NCI-H1105 treated with DMSO at 0.1 percent for 48 hours (cell line): ENCODE data around the gene C1orf122.
"Not testable (repeated sequence)": the region's sequence is repeated elsewhere in the genome, so short reads cannot be mapped to it uniquely, and the experiment has no call there.

ENCODE experiments used
- DNase-seq: peaks from one replicate; lab custom pipeline; 2025; lab: John Stamatoyannopoulos, UW

C1orf122 gene

DNA sequence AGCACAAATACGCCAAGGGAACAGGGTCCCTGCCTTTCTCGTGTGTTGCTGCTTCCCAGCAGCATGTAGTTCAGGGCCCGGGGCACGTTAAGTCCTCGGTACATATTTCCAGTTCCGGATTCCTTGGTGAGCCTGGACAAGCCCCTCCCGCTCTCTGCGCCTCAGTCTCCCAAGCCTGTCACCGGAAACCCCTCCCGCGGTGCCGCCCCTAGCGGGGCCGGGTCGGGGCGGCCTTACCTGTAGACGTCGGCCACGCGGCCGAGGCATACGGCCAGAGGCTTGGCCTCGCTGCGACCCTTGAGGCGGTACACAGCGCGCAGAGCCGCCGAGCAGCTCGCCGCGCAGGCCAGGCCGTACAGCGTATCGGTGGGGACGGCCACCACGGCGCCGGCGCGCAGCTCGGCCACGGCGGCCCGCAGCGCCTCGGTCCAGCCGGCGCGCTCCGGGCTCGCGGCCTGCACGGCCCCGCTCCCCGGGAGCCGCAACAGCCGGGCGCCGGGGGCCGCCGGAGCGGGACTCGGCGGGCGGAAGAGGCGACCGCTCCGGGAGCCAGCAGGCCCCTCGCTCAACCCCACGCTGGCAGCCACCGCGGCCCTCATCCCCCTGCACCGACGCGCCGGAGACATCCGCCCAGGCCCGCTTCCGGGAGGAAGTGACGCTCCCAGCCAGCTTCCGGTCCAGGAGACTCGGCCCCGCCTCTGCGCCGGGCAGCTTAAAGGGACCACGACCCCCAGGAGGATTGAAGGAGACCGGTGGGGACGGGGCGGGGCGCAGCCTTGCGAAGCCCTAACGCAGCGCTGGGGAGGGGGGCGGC is at the start of gene C1orf122, which contains the start of gene YRDC:
C1orf122 (plus strand) TSS at position 236 of the 814 bp plus-strand sequence. CDS start 615 bp downstream, outside the sequence.
YRDC (minus strand) TSS at position 654 of the 814 bp plus-strand sequence; CDS start at position 626, 28 bp downstream.
- peak; percentile 92 for DNase-seq

- no peak for DNase-seq
Measured at GRCh38 chr1:37759451-37759850, 48.1 kb upstream of the C1orf122 start.

GRCh38 chr1:37761416-37762095 is 46.0 kb upstream of the C1orf122 start:
- no peak for DNase-seq

- no peak for DNase-seq
Measured at GRCh38 chr1:37762516-37762915, 45.1 kb upstream of the C1orf122 start.

DNA sequence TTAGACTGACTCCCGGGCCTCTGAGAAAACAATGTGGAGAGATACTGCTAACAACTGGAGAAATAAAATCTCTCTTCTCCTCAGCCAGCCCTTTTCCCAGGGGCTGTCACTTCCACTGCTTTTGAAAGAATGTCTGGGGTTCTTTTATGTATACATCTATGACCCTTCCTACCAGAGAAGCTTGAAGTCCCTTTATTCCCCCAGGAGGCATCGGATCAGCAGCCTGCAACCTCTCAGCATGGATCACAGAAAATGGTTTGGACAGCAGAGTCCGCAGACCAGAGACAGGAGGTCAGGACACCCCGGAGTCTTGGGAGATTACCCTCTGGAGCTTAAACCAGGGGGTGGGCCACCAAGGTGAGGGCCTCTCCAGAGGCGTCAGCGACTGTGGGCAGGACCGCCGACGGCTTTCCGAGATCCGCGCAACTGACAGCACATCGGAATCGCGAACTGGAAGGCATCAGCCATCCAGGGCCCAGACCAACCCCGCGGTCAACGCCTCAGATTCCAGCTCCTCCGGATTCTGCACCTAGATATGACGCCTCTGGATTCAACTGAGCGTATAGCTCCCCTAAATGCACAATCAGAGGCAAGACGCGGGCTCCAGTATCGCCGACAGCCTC is 43.7 kb upstream of the C1orf122 start:
- no peak for DNase-seq

DNA sequence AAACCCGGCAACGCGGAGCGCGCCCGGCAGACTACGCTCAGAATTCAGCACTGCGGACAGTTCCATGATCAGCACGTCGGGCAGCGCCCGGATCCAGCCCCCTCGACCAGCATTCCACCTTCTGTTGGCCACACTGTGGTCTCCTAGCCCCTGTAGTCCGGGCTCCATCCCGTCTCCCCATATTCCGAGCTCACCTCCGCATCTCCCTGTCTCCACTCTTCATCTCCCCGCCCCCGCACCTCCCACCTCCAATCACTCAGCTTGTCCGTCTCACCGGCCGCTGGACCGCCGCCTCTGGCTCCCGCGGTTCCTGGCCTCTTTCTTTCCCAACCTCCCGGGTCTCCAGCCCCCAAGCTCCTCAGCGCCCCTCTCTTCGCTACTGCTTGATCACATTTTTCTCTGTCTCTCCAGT is 43.2 kb upstream of the C1orf122 start:
- no peak for DNase-seq

DNA sequence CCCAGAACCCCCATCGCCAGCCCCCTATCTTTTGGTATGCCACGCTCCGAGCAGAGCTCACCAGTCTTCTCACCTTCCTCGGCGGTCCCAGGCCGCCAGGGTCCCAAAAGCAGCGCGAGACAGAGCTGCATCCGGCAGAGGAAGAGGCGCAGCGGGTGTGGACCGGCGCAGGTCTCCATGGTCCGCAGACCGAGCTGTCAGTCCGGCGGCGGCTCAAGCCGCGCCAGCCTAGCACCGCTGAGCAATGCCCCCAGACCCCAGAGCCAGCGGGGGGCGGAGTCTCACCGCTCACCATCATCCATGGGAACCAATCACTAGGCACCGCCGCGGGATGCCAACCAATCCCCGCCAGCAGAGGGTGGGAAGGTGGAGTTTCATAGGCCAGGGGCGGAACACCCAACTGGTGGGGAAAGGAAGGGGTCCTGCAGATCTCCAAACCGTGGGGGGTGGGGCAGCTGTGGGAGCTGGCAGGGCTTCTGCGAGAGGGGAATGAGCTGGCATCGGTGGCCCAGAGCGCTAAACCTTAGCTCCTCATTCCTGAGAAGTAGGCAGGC is 42.6 kb upstream of the C1orf122 start, which contains the start of gene EPHA10:
EPHA10 (minus strand) TSS at position 233 of the 554 bp plus-strand sequence; CDS start at position 179, 54 bp downstream.
- peak; percentile 81 for DNase-seq

DNA sequence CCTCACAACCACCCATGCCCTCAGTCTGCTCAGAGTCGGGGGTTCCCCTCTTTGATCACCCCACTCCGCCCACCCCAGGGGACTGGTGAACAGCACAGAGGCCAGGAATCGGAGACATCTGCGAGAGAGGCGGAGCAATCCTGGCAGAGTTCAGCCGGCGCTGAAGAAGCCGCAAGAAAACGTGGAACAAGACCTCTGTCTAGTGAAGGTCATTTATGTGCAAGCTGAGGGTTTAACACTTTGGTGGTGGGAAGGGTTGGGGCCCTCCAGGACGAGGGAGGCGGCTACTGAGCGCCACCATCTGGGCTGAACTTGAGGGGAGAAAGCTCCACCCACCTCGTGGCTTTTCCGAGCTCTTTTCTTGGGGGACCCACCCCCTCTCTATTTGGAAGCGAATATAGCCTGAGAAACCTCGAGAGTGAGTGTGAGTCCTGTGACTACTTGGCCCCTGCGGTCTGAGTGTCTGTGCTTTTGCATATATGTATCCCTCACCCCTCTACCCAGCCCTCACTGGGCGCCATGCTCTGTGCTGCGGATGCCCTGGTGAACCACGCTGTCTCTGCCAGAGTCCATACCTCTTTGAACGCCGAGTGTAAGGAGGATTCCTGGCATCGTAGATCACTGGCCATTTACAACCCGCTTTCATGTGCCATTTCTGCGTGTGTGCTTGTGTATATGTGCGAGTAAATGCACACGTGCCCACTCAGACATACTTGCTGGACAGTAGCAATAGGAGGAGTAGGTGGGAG is 41.5 kb upstream of the C1orf122 start:
- peak; percentile 40 for DNase-seq

GRCh38 chr1:37767488-37767887 is 40.1 kb upstream of the C1orf122 start:
- no peak for DNase-seq

- DNase-seq, result not testable (repeated sequence)
Measured at GRCh38 chr1:37771440-37771839, 36.1 kb upstream of the C1orf122 start.

DNA sequence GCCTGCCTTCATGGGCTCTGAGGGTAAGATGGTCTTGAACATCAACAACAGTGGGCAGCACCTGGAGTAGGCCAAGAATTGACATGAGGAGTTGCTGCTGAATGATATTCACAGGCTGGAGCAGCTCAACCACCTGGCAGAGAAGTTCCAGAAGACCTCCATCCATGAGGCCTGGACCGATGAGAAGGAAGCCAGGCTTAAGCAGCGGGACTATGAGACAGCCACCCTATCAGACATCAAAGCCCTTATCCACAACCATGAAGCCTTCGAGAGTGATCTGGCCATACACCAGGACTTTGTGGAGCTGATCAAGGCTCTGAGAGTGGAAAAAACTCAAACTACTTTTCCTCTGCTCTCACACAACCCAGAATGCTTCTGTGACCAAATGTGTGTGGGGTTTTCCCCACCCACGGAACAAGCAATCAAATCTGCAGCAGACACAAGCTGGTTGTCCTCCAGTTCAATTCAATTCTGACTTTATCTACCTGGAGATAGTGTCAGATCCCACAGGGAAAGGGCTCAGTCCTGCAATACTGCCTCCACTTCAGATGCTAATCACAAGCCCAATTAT is 30.6 kb upstream of the C1orf122 start:
- DNase-seq, result no peak

- DNase-seq, result no peak
Measured at GRCh38 chr1:37778654-37779053, 28.9 kb upstream of the C1orf122 start.

- no peak for DNase-seq
Measured at GRCh38 chr1:37782491-37782890, 25.1 kb upstream of the C1orf122 start.

DNA sequence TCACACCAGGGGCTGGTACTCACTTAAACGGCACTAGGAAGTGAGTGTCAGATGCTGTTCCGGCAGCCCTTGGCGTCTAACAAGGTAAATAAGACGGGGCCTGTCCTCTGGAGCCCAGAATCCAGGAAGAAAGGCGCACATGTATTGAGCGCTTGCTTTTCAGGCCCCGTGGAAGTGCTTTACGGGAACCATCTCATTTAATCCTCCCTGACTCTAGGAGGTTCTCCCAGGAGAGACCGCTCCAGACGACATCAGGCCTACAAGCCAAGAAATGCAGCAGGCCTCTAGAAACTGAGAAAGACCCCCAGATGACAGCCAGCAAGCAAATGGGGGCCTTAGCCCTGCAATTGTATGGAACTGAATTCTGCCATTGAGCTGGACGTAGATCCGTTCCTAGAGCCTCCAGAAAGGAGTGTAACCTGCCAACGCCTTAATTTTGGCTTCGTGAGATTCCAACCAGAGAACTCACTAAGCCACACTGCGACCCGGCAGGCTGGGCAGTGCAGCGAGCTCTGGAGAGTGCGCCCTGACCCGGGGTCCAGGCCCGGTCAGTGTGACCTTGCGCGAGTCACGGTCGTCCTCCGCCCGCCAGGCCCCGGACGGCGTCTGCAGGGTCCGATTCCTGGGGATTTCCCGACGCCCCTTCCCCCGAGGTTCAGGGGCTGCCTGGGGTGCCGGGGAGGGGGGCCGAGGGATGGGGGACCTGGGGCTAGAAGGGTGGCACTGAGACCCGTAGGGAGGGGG is 14.5 kb upstream of the C1orf122 start:
- DNase-seq, result no peak

DNA sequence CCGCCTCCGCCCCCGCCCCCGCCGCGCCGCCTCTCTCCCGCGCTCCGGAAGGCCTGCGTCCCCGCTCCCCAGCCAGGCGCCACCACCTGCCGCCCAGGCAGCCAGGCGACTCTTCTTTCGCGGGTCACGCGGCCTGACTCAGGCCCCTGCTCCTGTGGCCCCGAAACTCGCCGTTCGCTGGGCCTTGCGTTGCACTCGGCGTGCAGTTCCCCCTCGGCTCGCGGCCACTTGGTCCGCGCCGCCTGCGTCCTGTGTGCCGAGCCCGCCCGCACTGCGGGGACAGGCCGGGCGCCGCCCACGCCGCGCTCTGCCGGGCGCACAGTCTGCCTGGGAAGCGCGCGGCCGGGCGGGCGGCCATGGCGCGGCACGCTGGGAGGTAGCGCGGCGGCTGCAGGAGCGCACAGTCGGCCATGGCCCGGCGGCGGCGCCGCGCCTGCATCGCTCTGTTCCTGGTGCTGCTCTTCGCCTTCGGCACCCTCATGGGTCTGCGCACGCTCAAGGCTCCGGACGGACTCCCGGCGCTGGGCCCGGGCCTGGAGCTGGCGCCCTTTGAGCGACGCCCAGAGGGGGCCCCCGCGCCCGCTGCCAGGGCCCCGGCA is 13.7 kb upstream of the C1orf122 start, which contains the start of gene MANEAL:
MANEAL (plus strand) TSS at position 75 of the 599 bp plus-strand sequence; CDS start at position 411, 336 bp downstream.
- DNase-seq, result peak; percentile 60

DNA sequence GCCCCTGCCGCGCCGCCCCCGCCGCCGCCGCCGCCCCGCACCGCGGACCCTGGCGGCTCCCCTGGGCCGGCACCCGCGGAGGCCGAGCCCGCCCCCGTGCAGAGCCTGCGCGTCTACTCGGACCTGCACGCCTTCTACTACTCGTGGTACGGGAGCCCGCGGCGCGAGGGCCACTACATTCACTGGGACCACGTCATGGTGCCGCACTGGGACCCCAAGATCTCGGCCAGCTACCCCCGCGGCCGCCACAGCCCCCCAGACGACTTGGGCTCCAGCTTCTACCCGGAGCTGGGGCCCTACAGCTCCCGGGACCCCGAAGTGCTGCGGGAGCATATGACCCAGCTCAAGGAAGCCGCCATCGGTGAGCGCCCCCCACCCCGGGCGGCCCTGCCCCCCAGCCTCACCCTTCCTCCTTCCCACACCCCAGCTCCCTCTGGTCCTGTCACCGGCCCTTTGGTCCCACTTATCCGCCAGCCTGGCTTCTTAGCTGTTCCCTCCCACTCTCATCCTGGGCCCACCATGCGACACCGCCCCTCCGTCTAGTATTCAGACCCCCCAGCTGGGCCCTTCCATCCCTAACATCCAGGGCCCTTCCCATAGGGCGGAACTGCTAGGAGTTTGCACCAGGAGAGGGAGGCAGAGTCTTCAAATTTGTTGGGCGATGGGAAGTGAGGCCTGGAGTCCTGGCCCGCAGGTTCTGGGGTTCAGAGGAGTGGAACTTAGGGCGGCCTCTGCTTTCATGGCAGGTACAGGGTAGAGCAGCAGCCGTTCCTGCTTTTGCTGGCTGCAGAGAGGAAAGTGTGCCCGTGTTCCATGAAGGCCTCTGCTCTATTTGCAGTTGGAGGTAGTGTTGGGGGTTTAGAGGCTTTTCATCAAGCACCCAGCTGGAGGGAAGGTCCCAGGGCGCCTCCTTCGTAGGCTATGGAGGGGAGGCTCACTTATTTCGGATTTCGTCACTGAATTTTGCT is 12.9 kb upstream of the C1orf122 start:
- peak; percentile 6 for DNase-seq

- peak; percentile 35 for DNase-seq
Measured at GRCh38 chr1:37795340-37796125, 12.1 kb upstream of the C1orf122 start.
